ENCODE results near the gene OSTC. TPM values are rescaled to one million over a fixed set of nuclear protein-coding genes. Genes with fewer than 3 reads are reported as not detected.

OSTC gene
- 72.8 and 85.6 TPM in 2 replicates for total RNA-seq (2014; rRNA removed; shearing (Covaris generic); ENCODE audit: low replicate concordance)

GRCh38 chr4:108650212-108651013 is at the start of gene OSTC:
Gene OSTC (plus strand): TSS chr4:108650599. CDS start chr4:108650656, 57 bp downstream.
- in situ Hi-C loops (cut with HindIII; ENCODE audit: low pct_unique_long_range_greater_than_20kb, low sequenced_read_pairs), result no loop called here
- peak; percentile 86 for DNase-seq (ENCODE audit: low read depth)

GRCh38 chr4:108601106-108601505 is 49.3 kb upstream of the OSTC start:
- DNase-seq (ENCODE audit: low read depth), result no peak
- in situ Hi-C loops (cut with HindIII; ENCODE audit: low pct_unique_long_range_greater_than_20kb, low sequenced_read_pairs), result no loop called here

GRCh38 chr4:108601532-108601931 is 48.9 kb upstream of the OSTC start:
- in situ Hi-C loops (cut with HindIII; ENCODE audit: low pct_unique_long_range_greater_than_20kb, low sequenced_read_pairs), result no loop called here
- no peak for DNase-seq (ENCODE audit: low read depth)

- DNase-seq (ENCODE audit: low read depth), result no peak
- in situ Hi-C loops (cut with HindIII; ENCODE audit: low pct_unique_long_range_greater_than_20kb, low sequenced_read_pairs), result no loop called here
These were observed 48.2 kb upstream of the OSTC start for GRCh38 chr4:108602163-108602562.

- no peak for DNase-seq (ENCODE audit: low read depth)
- in situ Hi-C loops (cut with HindIII; ENCODE audit: low pct_unique_long_range_greater_than_20kb, low sequenced_read_pairs), result no loop called here
These were observed 43.2 kb upstream of the OSTC start for GRCh38 chr4:108607079-108607815.

GRCh38 chr4:108611365-108611764 is 39.0 kb upstream of the OSTC start:
- in situ Hi-C loops (cut with HindIII; ENCODE audit: low pct_unique_long_range_greater_than_20kb, low sequenced_read_pairs), result no loop called here
- DNase-seq (ENCODE audit: low read depth), result no peak

GRCh38 chr4:108612365-108612764 is 38.0 kb upstream of the OSTC start:
- in situ Hi-C loops (cut with HindIII; ENCODE audit: low pct_unique_long_range_greater_than_20kb, low sequenced_read_pairs), result no loop called here
- no peak for DNase-seq (ENCODE audit: low read depth)

- in situ Hi-C loops (cut with HindIII; ENCODE audit: low pct_unique_long_range_greater_than_20kb, low sequenced_read_pairs), result no loop called here
These were observed 30.9 kb upstream of the OSTC start for GRCh38 chr4:108619372-108620100.

GRCh38 chr4:108620101-108620932 is 30.1 kb upstream of the OSTC start, which contains the start of gene RPL34:
Gene RPL34 (plus strand): TSS chr4:108620576. CDS start chr4:108621960, 1,384 bp downstream.
- in situ Hi-C loops (cut with HindIII; ENCODE audit: low pct_unique_long_range_greater_than_20kb, low sequenced_read_pairs), result no loop called here
- peak; percentile 92 for DNase-seq (ENCODE audit: low read depth)

More at GRCh38 chr4:108619372-108620100, 30.9 kb upstream of the OSTC start:
- no peak for DNase-seq (ENCODE audit: low read depth)

- DNase-seq (ENCODE audit: low read depth), result no peak
- in situ Hi-C loops (cut with HindIII; ENCODE audit: low pct_unique_long_range_greater_than_20kb, low sequenced_read_pairs), result no loop called here
These were observed 29.2 kb upstream of the OSTC start for GRCh38 chr4:108620933-108621905.

- DNase-seq (ENCODE audit: low read depth), result no peak
- in situ Hi-C loops (cut with HindIII; ENCODE audit: low pct_unique_long_range_greater_than_20kb, low sequenced_read_pairs), result no loop called here
These were observed 28.4 kb upstream of the OSTC start for GRCh38 chr4:108622022-108622421.

- in situ Hi-C loops (cut with HindIII; ENCODE audit: low pct_unique_long_range_greater_than_20kb, low sequenced_read_pairs), result no loop called here
- no peak for DNase-seq (ENCODE audit: low read depth)
These were observed 27.6 kb upstream of the OSTC start for GRCh38 chr4:108622828-108623227.

- in situ Hi-C loops (cut with HindIII; ENCODE audit: low pct_unique_long_range_greater_than_20kb, low sequenced_read_pairs), result no loop called here
- DNase-seq (ENCODE audit: low read depth), result no peak
These were observed 25.9 kb upstream of the OSTC start for GRCh38 chr4:108624263-108625056.

- DNase-seq (ENCODE audit: low read depth), result no peak
- in situ Hi-C loops (cut with HindIII; ENCODE audit: low pct_unique_long_range_greater_than_20kb, low sequenced_read_pairs), result no loop called here
These were observed 24.3 kb upstream of the OSTC start for GRCh38 chr4:108626056-108626455.

- no peak for DNase-seq (ENCODE audit: low read depth)
- in situ Hi-C loops (cut with HindIII; ENCODE audit: low pct_unique_long_range_greater_than_20kb, low sequenced_read_pairs), result no loop called here
These were observed 22.0 kb upstream of the OSTC start for GRCh38 chr4:108628411-108628810.

GRCh38 chr4:108635070-108635655 is 15.2 kb upstream of the OSTC start:
- in situ Hi-C loops (cut with HindIII; ENCODE audit: low pct_unique_long_range_greater_than_20kb, low sequenced_read_pairs), result no loop called here
- no peak for DNase-seq (ENCODE audit: low read depth)
